Osteoblast (primary cell): ENCODE data around the gene COL24A1. TPM values are rescaled to one million over a fixed set of nuclear protein-coding genes. Genes with fewer than 3 reads are reported as not detected.

Experiments used
- DNase-seq: peaks from one replicate; pipeline ENCODE4 v3.0.0; 2011; ENCODE audit warnings: low spot score, mixed read lengths; ENCODE audit not compliant: insufficient read length; ENCODE audit errors: missing footprints
- H2AFZ ChIP-seq: 2 replicates; pipeline ENCODE4 v1.6.0; 2011; ENCODE audit warnings: mild to moderate bottlenecking, low read length
- H3K27ac ChIP-seq: 2 replicates; pipeline ENCODE4 v1.5.1; 2011; ENCODE audit warnings: mild to moderate bottlenecking, low read depth, low read length, moderate library complexity
- H3K27me3 ChIP-seq: 2 replicates; pipeline ENCODE4 v1.6.0; 2012; ENCODE audit warnings: mild to moderate bottlenecking, control low read depth, inconsistent platforms, low read length, moderate library complexity; ENCODE audit not compliant: insufficient read depth
- H3K36me3 ChIP-seq: 2 replicates; pipeline ENCODE4 v1.5.1; 2011; ENCODE audit warnings: mild to moderate bottlenecking, low read length, control low read depth, moderate library complexity; ENCODE audit not compliant: insufficient read depth
- H3K4me1 ChIP-seq: 2 replicates; pipeline ENCODE4 v1.5.1; 2011; ENCODE audit warnings: mild to moderate bottlenecking, low read length, control low read depth, moderate library complexity; ENCODE audit not compliant: insufficient read depth
- H3K4me2 ChIP-seq: 2 replicates; pipeline ENCODE4 v1.6.0; 2011; ENCODE audit warnings: mild to moderate bottlenecking, low read length; ENCODE audit not compliant: insufficient read depth
- H3K4me3 ChIP-seq: fragments of 200-600 bp; sonication (generic); 3 replicates; pipeline ENCODE4 v1.5.1; 2012; ENCODE audit warnings: mild to moderate bottlenecking, low read length, inconsistent platforms; ENCODE audit not compliant: insufficient read depth
- H3K79me2 ChIP-seq: 2 replicates; pipeline ENCODE4 v1.6.0; 2012; ENCODE audit warnings: mild to moderate bottlenecking, low read length, control low read depth, inconsistent platforms; ENCODE audit not compliant: insufficient read depth
- H3K9me3 ChIP-seq: 2 replicates; pipeline ENCODE4 v1.5.1; 2011; ENCODE audit warnings: low read depth, low read length, control low read depth
- H4K20me1 ChIP-seq: 2 replicates; pipeline ENCODE4 v1.6.0; 2012; ENCODE audit warnings: mild to moderate bottlenecking, low read length, control low read depth; ENCODE audit not compliant: insufficient read depth
- total RNA-seq: library from RNA; depleted of rRNA; stranded (reverse); fragments of >200 nt; gene quantifications from 2 replicates; pipeline ENCODE4 v1.2.3, GENCODE V29; 2012
- TF ChIP-seq, protein P1 (sequence below): IDR thresholded peaks from 2 replicates; pipeline ENCODE4 v1.5.1; 2011; ENCODE audit warnings: mild to moderate bottlenecking, low read depth, low read length, moderate library complexity; ENCODE audit errors: extremely low read depth

COL24A1 gene
- total RNA-seq, 1 donor = 1.1 TPM

DNA sequence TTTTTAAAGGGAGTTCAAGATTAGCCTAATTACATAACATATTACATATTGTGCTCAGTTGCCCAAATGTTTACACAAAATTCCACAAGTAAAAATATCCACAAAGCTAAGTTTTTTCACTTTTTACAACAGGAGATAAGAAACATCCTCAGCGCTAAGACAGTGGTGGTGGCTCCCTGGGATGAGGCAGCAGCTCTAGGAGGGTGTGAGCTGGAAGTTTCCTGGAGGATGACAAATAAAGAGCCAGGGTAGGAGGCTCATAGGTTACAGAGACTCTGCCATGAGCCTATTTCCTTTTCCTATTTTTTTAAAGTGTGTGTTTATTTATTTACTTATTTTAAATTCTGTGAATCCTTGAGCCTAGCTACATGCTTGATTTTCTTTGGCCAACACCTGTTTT is 91.7 kb downstream of the COL24A1 start:
- no peaks in the 10 kb centered on the region for H4K20me1 ChIP-seq
- no peak overlapping the region for H3K4me3 ChIP-seq
- H3K79me2 ChIP-seq = no peaks in the 10 kb centered on the region
- H2AFZ ChIP-seq = no peak overlapping the region
- H3K4me1 ChIP-seq = peaks cover 41% of the 10 kb centered on the region
- TF ChIP-seq, protein P1, sequence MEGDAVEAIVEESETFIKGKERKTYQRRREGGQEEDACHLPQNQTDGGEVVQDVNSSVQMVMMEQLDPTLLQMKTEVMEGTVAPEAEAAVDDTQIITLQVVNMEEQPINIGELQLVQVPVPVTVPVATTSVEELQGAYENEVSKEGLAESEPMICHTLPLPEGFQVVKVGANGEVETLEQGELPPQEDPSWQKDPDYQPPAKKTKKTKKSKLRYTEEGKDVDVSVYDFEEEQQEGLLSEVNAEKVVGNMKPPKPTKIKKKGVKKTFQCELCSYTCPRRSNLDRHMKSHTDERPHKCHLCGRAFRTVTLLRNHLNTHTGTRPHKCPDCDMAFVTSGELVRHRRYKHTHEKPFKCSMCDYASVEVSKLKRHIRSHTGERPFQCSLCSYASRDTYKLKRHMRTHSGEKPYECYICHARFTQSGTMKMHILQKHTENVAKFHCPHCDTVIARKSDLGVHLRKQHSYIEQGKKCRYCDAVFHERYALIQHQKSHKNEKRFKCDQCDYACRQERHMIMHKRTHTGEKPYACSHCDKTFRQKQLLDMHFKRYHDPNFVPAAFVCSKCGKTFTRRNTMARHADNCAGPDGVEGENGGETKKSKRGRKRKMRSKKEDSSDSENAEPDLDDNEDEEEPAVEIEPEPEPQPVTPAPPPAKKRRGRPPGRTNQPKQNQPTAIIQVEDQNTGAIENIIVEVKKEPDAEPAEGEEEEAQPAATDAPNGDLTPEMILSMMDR = no peak
- H3K4me2 ChIP-seq = no peak overlapping the region
- no peaks in the 10 kb centered on the region for H3K36me3 ChIP-seq
- no peak for DNase-seq
- no peaks in the 10 kb centered on the region for H3K9me3 ChIP-seq
- H3K27ac ChIP-seq = no peak overlapping the region
- no peaks in the 10 kb centered on the region for H3K27me3 ChIP-seq

DNA sequence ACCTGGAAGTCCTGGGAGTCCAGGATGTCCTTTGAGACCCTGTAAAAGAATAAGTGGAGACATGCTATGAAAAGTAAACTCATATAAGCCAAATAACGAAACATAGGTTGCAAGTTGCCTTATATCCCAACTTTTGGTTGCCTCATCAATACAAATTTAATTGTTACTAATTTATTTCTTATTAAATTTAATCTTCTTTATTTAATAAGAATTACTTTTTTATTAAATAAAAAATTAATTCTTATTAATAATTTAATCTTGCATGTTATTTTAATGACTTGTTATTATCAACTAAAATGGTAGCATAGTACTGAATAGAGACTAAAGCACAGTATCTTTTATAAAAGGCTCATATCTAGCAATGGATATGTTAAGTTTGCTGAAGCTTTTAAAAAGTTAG is 92.9 kb downstream of the COL24A1 start:
- H4K20me1 ChIP-seq = no peaks in the 10 kb centered on the region
- no peaks in the 10 kb centered on the region for H3K36me3 ChIP-seq
- no peaks in the 10 kb centered on the region for H3K27me3 ChIP-seq
- TF ChIP-seq, protein P1 = no peak
- no peaks in the 10 kb centered on the region for H3K79me2 ChIP-seq
- DNase-seq = no peak
- H2AFZ ChIP-seq = no peak overlapping the region
- H3K4me2 ChIP-seq = no peak overlapping the region
- H3K27ac ChIP-seq = no peak overlapping the region
- no peak overlapping the region for H3K4me3 ChIP-seq
- no peaks in the 10 kb centered on the region for H3K9me3 ChIP-seq
- peaks cover 29% of the 10 kb centered on the region for H3K4me1 ChIP-seq

DNA sequence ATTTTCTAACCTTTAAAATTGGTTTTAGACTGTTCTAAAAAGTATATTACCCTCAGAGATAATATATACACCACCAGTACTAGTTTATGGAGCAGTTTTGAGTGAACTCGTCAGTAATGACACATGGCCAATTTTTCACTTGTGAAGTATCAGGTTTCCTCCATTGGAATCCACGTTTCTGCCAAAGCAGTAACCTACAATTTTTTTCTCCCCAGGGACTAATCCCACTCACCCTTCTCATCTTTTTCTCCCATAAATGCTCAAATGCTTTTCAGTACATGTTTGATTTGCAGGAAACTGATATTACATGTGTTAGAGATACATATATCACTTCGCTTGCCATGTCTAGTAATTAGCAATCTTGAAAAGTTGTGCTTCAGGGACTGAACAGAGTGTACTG is 94.1 kb downstream of the COL24A1 start:
- H4K20me1 ChIP-seq = no peaks in the 10 kb centered on the region
- no peaks in the 10 kb centered on the region for H3K9me3 ChIP-seq
- H3K27me3 ChIP-seq = no peaks in the 10 kb centered on the region
- TF ChIP-seq, protein P1 = no peak
- DNase-seq = no peak
- peak overlapping the region; percentile 14 for H3K27ac ChIP-seq
- no peaks in the 10 kb centered on the region for H3K36me3 ChIP-seq
- no peak overlapping the region for H2AFZ ChIP-seq
- H3K4me2 ChIP-seq = peak overlapping the region; percentile 16
- H3K79me2 ChIP-seq = no peaks in the 10 kb centered on the region
- H3K4me3 ChIP-seq = no peak overlapping the region
- H3K4me1 ChIP-seq = peaks cover 19% of the 10 kb centered on the region

DNA sequence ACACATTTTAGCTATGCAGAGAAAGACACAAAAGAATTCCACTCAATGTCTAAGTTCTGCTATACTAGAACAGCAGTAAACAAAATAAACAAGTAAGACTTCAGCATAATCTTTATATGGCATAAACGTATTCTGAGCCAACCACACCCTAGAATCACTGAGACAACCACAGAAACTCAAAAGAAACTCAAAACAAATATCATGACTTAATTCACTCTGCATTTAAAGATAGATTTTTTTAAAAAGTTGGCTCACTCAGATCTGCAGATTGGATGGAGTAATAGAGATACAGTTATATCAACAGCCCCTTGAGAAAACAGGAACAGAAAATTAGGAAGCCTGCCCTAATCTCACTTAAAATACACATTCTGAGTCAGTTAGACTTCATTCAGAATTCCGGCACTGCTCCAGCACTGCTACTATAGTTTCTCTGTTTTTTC is 95.0 kb downstream of the COL24A1 start:
- Histone ChIP-seq H2AFZ (no peak overlapping the region), H3K27me3 (no peaks in the 10 kb centered on the region), H3K36me3 (no peaks in the 10 kb centered on the region), H4K20me1 (no peaks in the 10 kb centered on the region), H3K4me3 (no peak overlapping the region), H3K4me1 (peaks cover 16% of the 10 kb centered on the region), H3K79me2 (no peaks in the 10 kb centered on the region), H3K9me3 (no peaks in the 10 kb centered on the region), H3K27ac (peak overlapping the region; percentile 14), H3K4me2 (peak overlapping the region; percentile 16)
- DNase-seq = no peak
- TF ChIP-seq, protein P1 = no peak
